HepG2 (cell line): Measurements from ENCODE around the gene S1PR3.

ENCODE experiments used
- ELF1 ChIP-seq: sonication (generic); formaldehyde crosslinking; IDR thresholded peaks from 2 replicates; pipeline ENCODE4 v1.4.0; 2020; ENCODE audit warnings: missing genetic modification reagents
- POLR2AphosphoS5 ChIP-seq: IDR thresholded peaks from 2 replicates; pipeline ENCODE4 v1.6.1; 2012; ENCODE audit warnings: low read depth, low read length
- RBM39 ChIP-seq: fragments of 200-400 bp; formaldehyde crosslinking; IDR thresholded peaks from one replicate; pipeline ENCODE4 v1.6.1; 2018; ENCODE audit warnings: antibody characterized with exemption, mild to moderate bottlenecking, low read depth, low read length; ENCODE audit not compliant: poor library complexity, severe bottlenecking
- TF ChIP-seq, protein P1 (sequence below): sonication (generic); formaldehyde crosslinking; IDR thresholded peaks from 2 replicates; pipeline ENCODE4 v1.5.0; 2020; ENCODE audit warnings: mild to moderate bottlenecking, missing genetic modification reagents, moderate library complexity
- TF ChIP-seq, protein P2 (sequence below): sonication (generic); formaldehyde crosslinking; IDR thresholded peaks from 2 replicates; pipeline ENCODE4 v1.4.0; 2020; ENCODE audit warnings: mild to moderate bottlenecking, missing genetic modification reagents
- TF ChIP-seq, protein P3 (sequence below): sonication (generic); formaldehyde crosslinking; IDR thresholded peaks from 2 replicates; pipeline ENCODE4 v1.9.0; 2021; ENCODE audit warnings: missing genetic modification reagents, borderline replicate concordance
- TF ChIP-seq, protein P4 (sequence below): sonication (generic); formaldehyde crosslinking; IDR thresholded peaks from 2 replicates; pipeline ENCODE4 v1.8.1; 2023; ENCODE audit warnings: missing genetic modification reagents, inconsistent platforms, borderline replicate concordance

DNA sequence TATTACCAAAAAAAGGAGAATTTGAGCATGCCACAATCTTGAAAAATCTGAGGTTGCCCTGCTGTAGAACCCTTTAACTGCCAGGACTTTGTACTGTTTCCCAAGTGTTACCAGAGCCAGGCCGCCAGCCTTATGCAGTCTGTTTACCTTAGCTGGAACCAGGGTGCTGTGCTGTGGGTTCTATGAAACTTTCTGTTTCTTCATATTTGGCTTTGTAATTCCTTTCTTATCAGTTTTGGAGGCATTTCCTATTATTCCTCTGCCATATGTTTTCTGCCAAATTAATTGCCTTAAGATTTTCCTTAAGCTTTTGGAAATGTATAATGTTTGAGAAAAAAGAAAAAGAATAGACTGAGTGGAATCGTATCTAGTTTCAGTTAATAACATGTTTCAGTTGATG lies 2.1 kb downstream of the S1PR3 start:
- TF ChIP-seq, protein P1, sequence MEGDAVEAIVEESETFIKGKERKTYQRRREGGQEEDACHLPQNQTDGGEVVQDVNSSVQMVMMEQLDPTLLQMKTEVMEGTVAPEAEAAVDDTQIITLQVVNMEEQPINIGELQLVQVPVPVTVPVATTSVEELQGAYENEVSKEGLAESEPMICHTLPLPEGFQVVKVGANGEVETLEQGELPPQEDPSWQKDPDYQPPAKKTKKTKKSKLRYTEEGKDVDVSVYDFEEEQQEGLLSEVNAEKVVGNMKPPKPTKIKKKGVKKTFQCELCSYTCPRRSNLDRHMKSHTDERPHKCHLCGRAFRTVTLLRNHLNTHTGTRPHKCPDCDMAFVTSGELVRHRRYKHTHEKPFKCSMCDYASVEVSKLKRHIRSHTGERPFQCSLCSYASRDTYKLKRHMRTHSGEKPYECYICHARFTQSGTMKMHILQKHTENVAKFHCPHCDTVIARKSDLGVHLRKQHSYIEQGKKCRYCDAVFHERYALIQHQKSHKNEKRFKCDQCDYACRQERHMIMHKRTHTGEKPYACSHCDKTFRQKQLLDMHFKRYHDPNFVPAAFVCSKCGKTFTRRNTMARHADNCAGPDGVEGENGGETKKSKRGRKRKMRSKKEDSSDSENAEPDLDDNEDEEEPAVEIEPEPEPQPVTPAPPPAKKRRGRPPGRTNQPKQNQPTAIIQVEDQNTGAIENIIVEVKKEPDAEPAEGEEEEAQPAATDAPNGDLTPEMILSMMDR (CRISPR knock-in tag) = no peak
- TF ChIP-seq POLR2AphosphoS5 (no peak), ELF1 (CRISPR knock-in tag) (no peak), RBM39 (no peak)
- TF ChIP-seq, protein P2, sequence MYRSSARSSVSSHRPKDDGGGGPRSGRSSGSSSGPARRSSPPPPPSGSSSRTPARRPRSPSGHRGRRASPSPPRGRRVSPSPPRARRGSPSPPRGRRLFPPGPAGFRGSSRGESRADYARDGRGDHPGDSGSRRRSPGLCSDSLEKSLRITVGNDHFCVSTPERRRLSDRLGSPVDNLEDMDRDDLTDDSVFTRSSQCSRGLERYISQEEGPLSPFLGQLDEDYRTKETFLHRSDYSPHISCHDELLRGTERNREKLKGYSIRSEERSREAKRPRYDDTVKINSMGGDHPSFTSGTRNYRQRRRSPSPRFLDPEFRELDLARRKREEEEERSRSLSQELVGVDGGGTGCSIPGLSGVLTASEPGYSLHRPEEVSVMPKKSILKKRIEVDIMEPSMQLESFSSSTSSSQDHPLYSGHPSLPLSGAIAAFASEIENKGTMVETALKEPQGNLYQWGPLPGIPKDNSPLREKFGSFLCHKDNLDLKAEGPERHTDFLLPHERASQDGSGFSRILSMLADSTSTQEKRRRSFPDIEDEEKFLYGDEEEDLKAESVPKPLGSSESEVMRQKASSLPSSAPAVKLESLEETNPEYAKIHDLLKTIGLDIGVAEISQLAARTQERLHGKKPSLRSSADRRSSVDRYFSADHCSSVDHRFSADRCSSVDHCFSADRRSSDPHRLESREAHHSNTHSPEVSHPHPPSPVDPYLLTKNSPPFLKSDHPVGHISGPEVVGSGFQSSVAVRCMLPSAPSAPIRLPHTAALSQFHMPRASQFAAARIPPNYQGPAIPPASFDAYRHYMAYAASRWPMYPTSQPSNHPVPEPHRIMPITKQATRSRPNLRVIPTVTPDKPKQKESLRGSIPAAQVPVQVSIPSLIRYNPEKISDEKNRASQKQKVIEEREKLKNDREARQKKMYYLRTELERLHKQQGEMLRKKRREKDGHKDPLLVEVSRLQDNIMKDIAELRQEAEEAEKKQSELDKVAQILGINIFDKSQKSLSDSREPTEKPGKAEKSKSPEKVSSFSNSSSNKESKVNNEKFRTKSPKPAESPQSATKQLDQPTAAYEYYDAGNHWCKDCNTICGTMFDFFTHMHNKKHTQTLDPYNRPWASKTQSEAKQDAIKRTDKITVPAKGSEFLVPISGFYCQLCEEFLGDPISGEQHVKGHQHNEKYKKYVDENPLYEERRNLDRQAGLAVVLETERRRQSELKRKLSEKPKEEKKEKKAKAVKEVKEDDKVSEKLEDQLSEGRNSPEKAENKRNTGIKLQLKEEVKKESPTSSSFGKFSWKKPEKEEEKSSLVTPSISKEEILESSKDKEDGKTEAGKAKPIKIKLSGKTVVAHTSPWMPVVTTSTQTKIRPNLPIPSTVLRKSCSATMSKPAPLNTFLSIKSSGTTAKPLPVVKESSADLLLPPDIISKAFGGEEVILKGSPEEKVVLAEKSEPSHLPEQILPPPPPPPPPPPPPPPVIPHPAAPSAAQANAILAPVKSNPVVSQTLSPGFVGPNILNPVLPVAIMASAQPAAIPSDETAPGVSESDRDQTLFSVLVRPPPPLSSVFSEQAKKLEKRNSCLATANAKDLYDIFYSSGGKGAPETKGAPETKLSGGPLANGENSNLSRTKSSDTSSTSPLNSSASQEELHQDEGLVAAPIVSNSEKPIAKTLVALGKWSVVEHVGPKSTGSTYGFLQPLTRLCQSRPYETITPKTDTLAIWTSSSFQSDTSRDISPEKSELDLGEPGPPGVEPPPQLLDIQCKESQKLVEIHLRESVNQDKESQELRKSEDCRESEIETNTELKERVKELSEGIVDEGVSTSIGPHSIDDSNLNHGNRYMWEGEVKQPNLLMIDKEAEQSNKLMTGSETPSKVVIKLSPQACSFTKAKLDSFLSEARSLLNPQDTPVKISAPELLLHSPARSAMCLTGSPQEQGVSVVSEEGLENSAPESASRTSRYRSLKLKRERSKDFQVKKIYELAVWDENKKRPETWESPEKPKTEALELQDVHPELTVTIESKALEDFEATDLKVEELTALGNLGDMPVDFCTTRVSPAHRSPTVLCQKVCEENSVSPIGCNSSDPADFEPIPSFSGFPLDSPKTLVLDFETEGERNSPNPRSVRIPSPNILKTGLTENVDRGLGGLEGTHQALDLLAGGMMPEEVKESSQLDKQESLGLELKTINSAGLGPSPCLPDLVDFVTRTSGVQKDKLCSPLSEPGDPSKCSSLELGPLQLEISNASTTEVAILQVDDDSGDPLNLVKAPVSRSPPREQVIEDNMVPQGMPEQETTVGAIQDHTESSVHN = no peak
- TF ChIP-seq, protein P3, sequence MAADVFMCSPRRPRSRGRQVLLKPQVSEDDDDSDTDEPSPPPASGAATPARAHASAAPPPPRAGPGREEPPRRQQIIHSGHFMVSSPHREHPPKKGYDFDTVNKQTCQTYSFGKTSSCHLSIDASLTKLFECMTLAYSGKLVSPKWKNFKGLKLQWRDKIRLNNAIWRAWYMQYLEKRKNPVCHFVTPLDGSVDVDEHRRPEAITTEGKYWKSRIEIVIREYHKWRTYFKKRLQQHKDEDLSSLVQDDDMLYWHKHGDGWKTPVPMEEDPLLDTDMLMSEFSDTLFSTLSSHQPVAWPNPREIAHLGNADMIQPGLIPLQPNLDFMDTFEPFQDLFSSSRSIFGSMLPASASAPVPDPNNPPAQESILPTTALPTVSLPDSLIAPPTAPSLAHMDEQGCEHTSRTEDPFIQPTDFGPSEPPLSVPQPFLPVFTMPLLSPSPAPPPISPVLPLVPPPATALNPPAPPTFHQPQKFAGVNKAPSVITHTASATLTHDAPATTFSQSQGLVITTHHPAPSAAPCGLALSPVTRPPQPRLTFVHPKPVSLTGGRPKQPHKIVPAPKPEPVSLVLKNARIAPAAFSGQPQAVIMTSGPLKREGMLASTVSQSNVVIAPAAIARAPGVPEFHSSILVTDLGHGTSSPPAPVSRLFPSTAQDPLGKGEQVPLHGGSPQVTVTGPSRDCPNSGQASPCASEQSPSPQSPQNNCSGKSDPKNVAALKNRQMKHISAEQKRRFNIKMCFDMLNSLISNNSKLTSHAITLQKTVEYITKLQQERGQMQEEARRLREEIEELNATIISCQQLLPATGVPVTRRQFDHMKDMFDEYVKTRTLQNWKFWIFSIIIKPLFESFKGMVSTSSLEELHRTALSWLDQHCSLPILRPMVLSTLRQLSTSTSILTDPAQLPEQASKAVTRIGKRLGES (CRISPR knock-in tag) = no peak
- TF ChIP-seq, protein P4, sequence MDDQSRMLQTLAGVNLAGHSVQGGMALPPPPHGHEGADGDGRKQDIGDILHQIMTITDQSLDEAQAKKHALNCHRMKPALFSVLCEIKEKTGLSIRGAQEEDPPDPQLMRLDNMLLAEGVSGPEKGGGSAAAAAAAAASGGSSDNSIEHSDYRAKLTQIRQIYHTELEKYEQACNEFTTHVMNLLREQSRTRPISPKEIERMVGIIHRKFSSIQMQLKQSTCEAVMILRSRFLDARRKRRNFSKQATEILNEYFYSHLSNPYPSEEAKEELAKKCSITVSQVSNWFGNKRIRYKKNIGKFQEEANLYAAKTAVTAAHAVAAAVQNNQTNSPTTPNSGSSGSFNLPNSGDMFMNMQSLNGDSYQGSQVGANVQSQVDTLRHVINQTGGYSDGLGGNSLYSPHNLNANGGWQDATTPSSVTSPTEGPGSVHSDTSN (CRISPR knock-in tag) = no peak
